LoVo (cell line): ENCODE measurements around the gene HMGCL.
"Not testable (repeated sequence)": the region's sequence is repeated elsewhere in the genome, so short reads cannot be mapped to it uniquely, and the experiment has no call there.

Experiments used
- DNase-seq: peaks from one replicate; pipeline ENCODE4 v3.0.0-alpha.2; 2016; ENCODE audit warnings: low spot score

HMGCL gene

GRCh38 chr1:23826590-23826989 is 1.4 kb upstream of the HMGCL start:
- DNase-seq, result not testable (repeated sequence)

GRCh38 chr1:23825762-23826522 is 713 bp upstream of the HMGCL start:
- no peak for DNase-seq

- no peak for DNase-seq
These were observed 536 bp downstream of the HMGCL start for GRCh38 chr1:23824711-23825075.

- no peak for DNase-seq
These were observed 1.5 kb downstream of the HMGCL start for GRCh38 chr1:23823767-23824166.

DNA sequence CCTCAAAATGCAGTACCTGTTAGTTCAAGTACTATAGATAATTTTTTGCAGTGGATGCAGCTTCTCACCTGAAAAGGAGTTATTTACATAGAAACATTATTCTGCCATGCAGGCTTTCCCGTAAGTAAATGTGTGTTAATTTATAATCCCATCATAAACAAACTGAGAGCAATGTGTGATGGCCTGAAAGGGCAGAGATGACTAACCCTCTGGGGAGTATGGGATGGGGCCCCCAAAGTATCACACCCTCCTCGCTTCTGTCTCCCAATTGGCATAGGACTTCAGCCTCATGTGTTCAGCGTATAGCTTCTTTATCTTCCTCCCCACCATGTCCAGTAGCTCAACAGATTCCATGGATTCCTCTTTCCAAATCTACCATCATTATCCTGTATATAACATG is 7.6 kb downstream of the HMGCL start:
- DNase-seq, result no peak

DNA sequence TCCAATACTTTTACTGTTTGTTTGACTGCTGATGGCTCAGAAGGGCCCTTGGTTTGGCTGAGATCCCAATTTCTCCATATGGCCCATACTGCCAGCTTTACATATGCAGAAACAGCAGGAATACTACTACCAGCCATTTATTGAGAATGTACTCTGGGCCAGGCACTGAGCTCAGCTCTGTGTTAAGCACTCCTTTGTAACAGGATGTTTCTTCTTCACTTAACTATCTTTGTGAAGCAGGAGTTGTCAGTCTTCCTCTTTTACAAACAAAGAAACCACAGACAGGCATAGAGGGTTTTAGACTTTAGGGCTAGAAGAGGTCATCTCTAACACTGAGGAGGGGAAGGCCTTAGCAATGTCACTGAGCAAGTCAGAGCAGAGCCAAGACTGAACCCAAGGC is 8.3 kb downstream of the HMGCL start:
- no peak for DNase-seq

DNA sequence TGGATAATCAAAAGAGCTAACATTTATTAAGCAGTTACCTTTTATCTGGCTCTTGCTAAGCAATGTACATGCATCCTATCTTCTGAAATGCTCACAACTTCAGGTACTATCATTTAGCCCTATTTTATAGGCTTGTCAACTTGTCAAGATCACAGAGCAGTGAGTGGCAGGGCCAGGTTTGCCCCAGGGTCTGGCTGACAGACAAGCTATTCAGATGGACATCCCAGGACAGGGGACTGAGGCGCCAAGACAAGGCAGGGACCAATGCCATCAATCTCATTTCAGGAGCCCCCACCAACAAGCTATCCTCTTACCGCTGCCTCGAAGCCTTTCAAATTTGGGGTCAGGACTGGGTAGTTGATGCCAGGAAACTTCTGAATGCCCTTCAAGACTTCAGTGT is 8.9 kb downstream of the HMGCL start:
- no peak for DNase-seq

GRCh38 chr1:23814016-23814415 is 11.2 kb downstream of the HMGCL start:
- DNase-seq, result no peak

GRCh38 chr1:23810818-23811540 is 14.2 kb downstream of the HMGCL start:
- DNase-seq, result no peak

DNA sequence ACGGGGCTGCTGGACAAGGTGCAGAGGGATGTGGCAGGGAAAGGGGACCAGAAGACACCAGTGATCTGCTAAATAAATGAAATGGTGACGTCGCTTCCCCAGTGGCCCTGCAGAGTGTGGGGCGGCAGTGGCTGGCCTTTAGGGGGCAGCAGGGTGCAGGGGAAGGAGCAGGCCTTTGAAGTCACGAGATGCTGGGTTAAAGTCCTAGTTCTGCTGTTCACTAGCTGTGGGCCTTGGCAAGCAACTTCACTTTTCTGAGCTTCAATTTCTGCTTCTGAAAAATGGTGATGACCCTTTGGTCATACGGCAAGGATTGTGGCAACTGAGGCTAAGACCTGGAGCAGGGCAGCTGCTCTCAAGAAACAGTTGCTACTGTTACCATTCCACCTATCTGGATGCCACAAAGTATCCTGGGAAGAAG is 15.5 kb downstream of the HMGCL start:
- DNase-seq, result peak; percentile 62

DNA sequence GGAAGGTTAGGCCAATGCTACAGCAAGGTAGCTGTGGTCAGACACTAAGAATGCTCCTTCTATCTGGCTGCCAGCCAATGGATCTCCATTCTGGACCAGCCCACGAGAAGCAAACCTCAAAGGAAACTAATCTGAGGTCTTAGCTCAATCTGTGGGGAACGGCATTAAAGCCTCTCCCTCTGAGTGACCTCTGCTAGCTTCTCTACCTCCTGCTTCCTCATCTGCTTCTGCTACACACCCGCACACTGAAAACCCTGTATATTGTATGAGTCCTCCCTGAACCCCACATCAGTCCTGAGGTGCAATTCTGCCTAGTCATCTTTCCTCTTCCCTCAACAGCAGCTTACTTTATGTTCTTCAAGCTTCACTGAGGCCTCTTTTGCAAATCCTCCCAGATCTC is 17.8 kb downstream of the HMGCL start:
- DNase-seq, result no peak

GRCh38 chr1:23806280-23806679 is 18.9 kb downstream of the HMGCL start:
- DNase-seq, result no peak

GRCh38 chr1:23805025-23805424 is 20.2 kb downstream of the HMGCL start:
- no peak for DNase-seq

GRCh38 chr1:23804183-23804835 is 20.9 kb downstream of the HMGCL start:
- DNase-seq, result no peak

DNA sequence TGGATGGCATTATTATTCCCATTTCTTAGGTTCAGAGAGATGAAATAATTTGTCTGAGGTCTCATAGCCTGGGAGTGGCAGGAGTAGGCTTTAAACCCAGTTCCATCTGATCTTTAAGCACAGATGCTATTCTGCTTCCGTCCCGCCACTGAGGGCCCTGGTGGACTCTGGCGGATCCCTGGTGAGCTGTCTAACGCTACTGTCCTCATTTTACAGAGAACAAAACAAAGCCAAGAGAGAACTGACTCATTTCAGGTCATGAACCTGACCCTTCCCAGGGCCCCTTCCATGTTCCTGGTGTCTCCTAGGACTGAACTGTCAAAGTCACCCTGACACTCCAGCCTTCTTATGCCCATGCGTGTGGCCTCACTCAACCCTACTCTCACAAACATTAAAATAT is 21.6 kb downstream of the HMGCL start:
- DNase-seq, result no peak

GRCh38 chr1:23802809-23803342 is 22.4 kb downstream of the HMGCL start:
- DNase-seq, result not testable (repeated sequence)

- no peak for DNase-seq
These were observed 23.4 kb downstream of the HMGCL start for GRCh38 chr1:23801876-23802275.

GRCh38 chr1:23801338-23801748 is 23.9 kb downstream of the HMGCL start:
- no peak for DNase-seq

DNA sequence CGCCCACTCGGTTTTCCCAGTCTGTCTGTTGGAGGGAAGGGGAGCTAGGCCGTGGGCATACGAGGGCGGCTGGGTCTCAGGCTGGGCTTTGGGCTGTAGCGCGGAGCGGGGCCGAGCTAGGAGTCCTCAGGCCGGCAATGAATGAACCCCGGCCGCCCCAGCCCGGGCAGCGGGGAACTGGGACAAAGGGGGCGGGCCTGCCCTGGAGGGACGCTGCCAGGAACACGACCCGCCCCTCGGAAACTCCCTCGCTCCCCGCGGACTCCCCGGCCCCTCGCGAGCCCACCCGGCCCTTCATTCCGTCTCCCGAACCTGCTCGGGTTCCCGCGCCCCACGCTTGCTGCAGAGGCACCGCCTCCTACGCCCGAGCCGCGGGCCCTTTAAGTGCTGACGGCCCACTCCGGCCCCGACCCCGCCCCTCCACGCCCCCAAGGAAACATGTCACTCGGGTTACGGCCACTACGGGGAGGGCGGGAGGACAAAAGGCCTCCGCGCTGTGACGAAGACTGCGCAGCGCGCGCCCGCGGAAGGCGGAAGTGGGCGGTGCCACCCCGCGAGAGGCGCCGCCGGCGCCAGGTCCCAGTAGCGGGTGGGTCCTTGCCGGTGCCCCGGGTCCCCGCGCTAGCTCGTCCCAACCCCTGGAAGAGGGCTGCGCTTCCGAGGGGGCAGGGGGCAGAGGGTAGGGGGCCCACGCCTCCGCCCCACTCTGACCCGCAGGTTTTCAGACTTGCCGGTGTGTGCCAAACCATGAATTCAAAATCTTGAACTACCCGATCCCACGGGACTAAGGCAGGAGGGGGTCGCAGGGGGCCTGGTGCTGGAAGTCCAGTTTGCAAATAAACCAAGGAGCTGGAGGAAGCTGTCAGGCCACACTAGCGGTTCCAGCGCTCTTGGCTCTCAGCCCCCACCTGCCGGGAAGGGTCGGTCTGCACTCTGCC is 24.6 kb downstream of the HMGCL start, which contains the start of gene GALE:
Gene GALE, minus strand, starts transcription at position 355 of the 938 bp plus-strand sequence. CDS start 1,747 bp downstream, outside the sequence.
- peak; percentile 95 for DNase-seq

DNA sequence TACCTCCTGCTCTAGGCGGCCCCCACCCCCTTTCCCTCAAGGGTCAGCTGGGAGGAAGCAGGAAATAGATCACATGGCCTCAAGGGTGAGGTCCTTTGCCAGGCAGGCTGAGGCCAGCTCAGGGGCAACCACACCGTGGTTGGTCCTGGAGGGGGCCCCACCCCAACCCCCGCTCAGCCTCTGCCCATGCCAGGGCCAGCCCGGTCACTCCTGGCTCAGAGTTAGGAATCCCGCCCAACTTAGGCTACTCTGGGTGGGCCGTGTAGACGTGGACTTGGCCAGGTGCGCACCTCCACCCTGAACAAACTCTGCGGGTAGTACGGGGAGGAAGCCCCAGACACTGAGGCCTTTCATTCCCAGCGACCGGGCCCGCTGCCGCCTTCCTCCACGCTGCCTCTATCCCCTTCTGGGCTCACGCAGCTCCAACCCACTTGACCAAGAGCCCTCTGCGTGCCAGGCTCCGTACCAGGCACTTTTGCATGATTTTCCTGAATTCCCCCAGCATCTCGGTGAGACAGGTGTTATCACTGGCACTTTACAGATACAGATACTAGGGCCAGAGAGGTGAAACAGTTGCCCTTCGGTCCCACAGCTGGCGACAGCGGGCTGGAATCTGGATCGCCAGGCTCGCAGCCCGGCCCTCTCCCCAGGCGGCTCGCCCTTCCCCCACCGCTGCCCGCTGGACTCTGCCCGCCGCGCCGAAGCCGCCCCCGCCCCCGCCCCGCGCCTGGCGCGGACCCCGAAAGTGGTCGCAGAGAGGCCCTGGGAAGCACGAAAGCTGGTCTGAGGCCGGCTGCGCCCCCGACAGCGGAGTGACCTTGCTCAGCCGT is 25.4 kb downstream of the HMGCL start:
- peak; percentile 89 for DNase-seq

GRCh38 chr1:23799255-23799569 is 26.0 kb downstream of the HMGCL start:
- DNase-seq, result no peak
